Subcutaneous abdominal adipose tissue (tissue), 5 donors: ENCODE measurements around the gene ABCC8.
"Not testable (repeated sequence)": the region's sequence is repeated elsewhere in the genome, so short reads cannot be mapped to it uniquely, and the experiment has no call there.

Experiments used
- H3K27ac ChIP-seq: one replicate; pipeline ENCODE4 v1.7.0; 2013; ENCODE audit warnings: low read depth, mild to moderate bottlenecking, inconsistent platforms, low read length, moderate library complexity
- H3K27me3 ChIP-seq, 5 donors: one replicate each; pipeline ENCODE4 v1.7.0; 2013; ENCODE audit warnings: low read length in 5 of 5, inconsistent platforms in 1 of 5; ENCODE audit not compliant: control insufficient read depth in 5 of 5, insufficient read depth in 4 of 5
- H3K36me3 ChIP-seq, 5 donors: one replicate each; pipeline ENCODE4 v1.7.0; 2013; ENCODE audit warnings: low read length in 5 of 5; ENCODE audit not compliant: control insufficient read depth in 5 of 5, insufficient read depth in 5 of 5
- H3K4me1 ChIP-seq, 5 donors: one replicate each; pipeline ENCODE4 v1.7.0; 2013; ENCODE audit warnings: low read length in 5 of 5, mild to moderate bottlenecking in 3 of 5, moderate library complexity in 1 of 5; ENCODE audit not compliant: control insufficient read depth in 5 of 5, insufficient read depth in 5 of 5
- H3K4me3 ChIP-seq, 5 donors: one replicate each; pipeline ENCODE4 v1.7.0; 2013; ENCODE audit warnings: low read length in 5 of 5, low read depth in 1 of 5
- H3K9ac ChIP-seq, 5 donors: one replicate each; pipeline ENCODE4 v1.7.0; 2013; ENCODE audit warnings: low read length in 5 of 5, mild to moderate bottlenecking in 4 of 5, moderate library complexity in 3 of 5
- H3K9me3 ChIP-seq, 5 donors: one replicate each; pipeline ENCODE4 v1.7.0; 2013; ENCODE audit warnings: low read length in 5 of 5; ENCODE audit not compliant: control insufficient read depth in 5 of 5
- donor health status: healthy.
- donor health status: healthy.
- donor health status: healthy.
- donor health status: healthy.
- donor health status: healthy.

The ABCC8 gene

GRCh38 chr11:17443000-17443399 lies 33.6 kb downstream of the ABCC8 start:
- Histone ChIP-seq H3K27ac (no peak overlapping the region), H3K27me3 (peaks cover 3 to 15% (median 7%) of the 10 kb centered on the region in 5 donors), H3K4me1 (peaks cover 0 to 3% (median 0%) of the 10 kb centered on the region in 5 donors), H3K9ac (no peak overlapping the region), H3K4me3 (no peak overlapping the region), H3K9me3 (no peaks in the 10 kb centered on the region), H3K36me3 (no peaks in the 10 kb centered on the region)

GRCh38 chr11:17439316-17439782 lies 37.3 kb downstream of the ABCC8 start:
- H3K4me3 ChIP-seq, result no peak overlapping the region
- H3K27ac ChIP-seq, result no peak overlapping the region
- no peak overlapping the region for H3K9ac ChIP-seq
- peaks cover 3 to 15% (median 7%) of the 10 kb centered on the region in 5 donors for H3K27me3 ChIP-seq
- H3K36me3 ChIP-seq, result no peaks in the 10 kb centered on the region
- H3K9me3 ChIP-seq, result no peaks in the 10 kb centered on the region
- H3K4me1 ChIP-seq, result peaks cover 0 to 3% (median 0%) of the 10 kb centered on the region in 5 donors

GRCh38 chr11:17437366-17437765 lies 39.3 kb downstream of the ABCC8 start:
- Histone ChIP-seq H3K9me3 (no peaks in the 10 kb centered on the region), H3K27me3 (peaks cover 6 to 14% (median 9%) of the 10 kb centered on the region in 5 donors), H3K9ac (no peak overlapping the region), H3K4me1 (peaks cover 0 to 3% (median 0%) of the 10 kb centered on the region in 5 donors), H3K36me3 (no peaks in the 10 kb centered on the region), H3K27ac (no peak overlapping the region), H3K4me3 (no peak overlapping the region)

- Histone ChIP-seq H3K4me3 (no peak overlapping the region), H3K36me3 (no peaks in the 10 kb centered on the region), H3K9me3 (no peaks in the 10 kb centered on the region), H3K27me3 (peaks cover 0 to 5% (median under 1%) of the 10 kb centered on the region in 5 donors), H3K9ac (no peak overlapping the region), H3K27ac (no peak overlapping the region), H3K4me1 (peaks cover 0 to 11% (median 6%) of the 10 kb centered on the region in 5 donors)
Observed at GRCh38 chr11:17434108-17434507, 42.5 kb downstream of the ABCC8 start.

GRCh38 chr11:17432002-17432401 lies 44.6 kb downstream of the ABCC8 start:
- Histone ChIP-seq H3K36me3 (no peaks in the 10 kb centered on the region), H3K9me3 (no peaks in the 10 kb centered on the region), H3K4me3 (no peak overlapping the region), H3K9ac (no peak overlapping the region), H3K4me1 (peaks cover 0 to 11% (median 6%) of the 10 kb centered on the region in 5 donors), H3K27me3 (peaks cover 0 to 7% (median 3%) of the 10 kb centered on the region in 5 donors), H3K27ac (no peak overlapping the region)

- Histone ChIP-seq H3K9me3 (no peaks in the 10 kb centered on the region), H3K27me3 (peaks cover 0 to 7% (median 3%) of the 10 kb centered on the region in 5 donors), H3K9ac (no peak overlapping the region), H3K36me3 (no peaks in the 10 kb centered on the region), H3K27ac (no peak overlapping the region), H3K4me1 (peaks cover 0 to 11% (median 6%) of the 10 kb centered on the region in 5 donors), H3K4me3 (no peak overlapping the region)
Observed at GRCh38 chr11:17431139-17431538, 45.5 kb downstream of the ABCC8 start.

GRCh38 chr11:17430616-17431015 lies 46.0 kb downstream of the ABCC8 start:
- Histone ChIP-seq H3K4me3 (no peak overlapping the region), H3K4me1 (peaks cover 0 to 11% (median 6%) of the 10 kb centered on the region in 5 donors), H3K27me3 (peaks cover 0 to 7% (median 3%) of the 10 kb centered on the region in 5 donors), H3K9me3 (no peaks in the 10 kb centered on the region), H3K9ac (no peak overlapping the region), H3K27ac (no peak overlapping the region), H3K36me3 (no peaks in the 10 kb centered on the region)

- no peak overlapping the region for H3K9ac ChIP-seq
Observed at GRCh38 chr11:17428925-17429324, 47.7 kb downstream of the ABCC8 start.

GRCh38 chr11:17428261-17428660 lies 48.4 kb downstream of the ABCC8 start:
- no peaks in the 10 kb centered on the region for H3K36me3 ChIP-seq
- no peak overlapping the region for H3K4me3 ChIP-seq
- H3K4me1 ChIP-seq, result peaks cover 0 to 11% (median 6%) of the 10 kb centered on the region in 5 donors
- no peak overlapping the region for H3K9ac ChIP-seq
- no peaks in the 10 kb centered on the region for H3K9me3 ChIP-seq
- no peak overlapping the region for H3K27ac ChIP-seq
- H3K27me3 ChIP-seq, result peaks cover 0 to 9% (median 0%) of the 10 kb centered on the region in 5 donors

More at GRCh38 chr11:17428925-17429324, 47.7 kb downstream of the ABCC8 start:
- Histone ChIP-seq H3K9me3 (no peaks in the 10 kb centered on the region), H3K27ac (no peak overlapping the region), H3K27me3 (peaks cover 0 to 7% (median 3%) of the 10 kb centered on the region in 5 donors), H3K4me3 (no peak overlapping the region), H3K4me1 (peaks cover 0 to 11% (median 6%) of the 10 kb centered on the region in 5 donors), H3K36me3 (no peaks in the 10 kb centered on the region)

- H3K9me3 ChIP-seq, H3K4me3 ChIP-seq, H3K27ac ChIP-seq, H3K27me3 ChIP-seq, H3K4me1 ChIP-seq, H3K36me3 ChIP-seq, H3K9ac ChIP-seq: not testable (repeated sequence)
Observed at GRCh38 chr11:17426233-17426632, 50.4 kb downstream of the ABCC8 start.
